Stimulated activated memory B cell treated with anti-CD40 and anti-IgM and Interleukin-4, amounts not matched to agents 10 μg/mL and 1 μg/mL and 100 μg/mL, for 72 hours (primary cell): ENCODE measurements around the gene KCNT1.

Source experiments
- ATAC-seq: fragments of 150-1000 bp; cut with Tn5 transposase; 2 replicates; pipeline ENCODE4 v1.10.0; 2021
- H3K27ac Mint-ChIP-seq: one replicate; pipeline ENCODE4 v1.8.0; 2022; ENCODE audit warnings: mild to moderate bottlenecking, mixed read lengths
- H3K27me3 Mint-ChIP-seq: one replicate; pipeline ENCODE4 v1.8.0; 2022; ENCODE audit warnings: mixed read lengths
- H3K36me3 Mint-ChIP-seq: one replicate; pipeline ENCODE4 v1.8.0; 2022; ENCODE audit warnings: mixed read lengths
- H3K4me1 Mint-ChIP-seq: one replicate; pipeline ENCODE4 v1.8.0; 2022; ENCODE audit warnings: mixed read lengths
- H3K4me3 Mint-ChIP-seq: one replicate; pipeline ENCODE4 v1.8.0; 2022; ENCODE audit warnings: mild to moderate bottlenecking, moderate library complexity, mixed read lengths
- H3K9me3 Mint-ChIP-seq: one replicate; pipeline ENCODE4 v1.8.0; 2022; ENCODE audit warnings: mixed read lengths

The KCNT1 gene

GRCh38 chr9:135722365-135722764, 20.4 kb downstream of the KCNT1 start:
- H3K4me1 Mint-ChIP-seq, result no peaks in the 10 kb centered on the region
- H3K27ac Mint-ChIP-seq, result no peak overlapping the region
- H3K27me3 Mint-ChIP-seq, result peaks cover 45% of the 10 kb centered on the region
- ATAC-seq, result no peak
- H3K36me3 Mint-ChIP-seq, result no peaks in the 10 kb centered on the region
- H3K4me3 Mint-ChIP-seq, result no peak overlapping the region
- peaks cover 7% of the 10 kb centered on the region for H3K9me3 Mint-ChIP-seq

- no peaks in the 10 kb centered on the region for H3K4me1 Mint-ChIP-seq
- H3K4me3 Mint-ChIP-seq, result no peak overlapping the region
- H3K27me3 Mint-ChIP-seq, result peaks cover 36% of the 10 kb centered on the region
- H3K9me3 Mint-ChIP-seq, result peaks cover 7% of the 10 kb centered on the region
- no peak for ATAC-seq
- no peak overlapping the region for H3K27ac Mint-ChIP-seq
- no peaks in the 10 kb centered on the region for H3K36me3 Mint-ChIP-seq
Measured at GRCh38 chr9:135724186-135724787, 22.3 kb downstream of the KCNT1 start.

- Mint-ChIP-seq H3K27ac (no peak overlapping the region), H3K9me3 (peaks cover 14% of the 10 kb centered on the region), H3K27me3 (peaks cover 24% of the 10 kb centered on the region), H3K4me1 (no peaks in the 10 kb centered on the region), H3K36me3 (no peaks in the 10 kb centered on the region), H3K4me3 (no peak overlapping the region)
- peak; percentile 4 for ATAC-seq
Measured at GRCh38 chr9:135726138-135726853, 24.3 kb downstream of the KCNT1 start.

- Mint-ChIP-seq H3K27me3 (peaks cover 24% of the 10 kb centered on the region), H3K27ac (no peak overlapping the region), H3K4me3 (no peak overlapping the region), H3K9me3 (peaks cover 19% of the 10 kb centered on the region), H3K36me3 (no peaks in the 10 kb centered on the region), H3K4me1 (no peaks in the 10 kb centered on the region)
- no peak for ATAC-seq
Measured at GRCh38 chr9:135727257-135727875, 25.4 kb downstream of the KCNT1 start.

GRCh38 chr9:135728436-135729110, 26.6 kb downstream of the KCNT1 start:
- H3K9me3 Mint-ChIP-seq, result peaks cover 27% of the 10 kb centered on the region
- ATAC-seq, result no peak
- H3K4me1 Mint-ChIP-seq, result no peaks in the 10 kb centered on the region
- no peaks in the 10 kb centered on the region for H3K36me3 Mint-ChIP-seq
- H3K4me3 Mint-ChIP-seq, result no peak overlapping the region
- peaks cover 22% of the 10 kb centered on the region for H3K27me3 Mint-ChIP-seq
- no peak overlapping the region for H3K27ac Mint-ChIP-seq

GRCh38 chr9:135729480-135729879, 27.5 kb downstream of the KCNT1 start:
- ATAC-seq, result no peak
- Mint-ChIP-seq H3K27ac (no peak overlapping the region), H3K27me3 (peaks cover 18% of the 10 kb centered on the region), H3K9me3 (peaks cover 28% of the 10 kb centered on the region), H3K4me1 (no peaks in the 10 kb centered on the region), H3K4me3 (no peak overlapping the region), H3K36me3 (no peaks in the 10 kb centered on the region)

- Mint-ChIP-seq H3K36me3 (no peaks in the 10 kb centered on the region), H3K4me3 (no peak overlapping the region), H3K4me1 (no peaks in the 10 kb centered on the region), H3K27ac (no peak overlapping the region), H3K9me3 (peaks cover 28% of the 10 kb centered on the region), H3K27me3 (peaks cover 15% of the 10 kb centered on the region)
- ATAC-seq, result no peak
Measured at GRCh38 chr9:135731454-135731853, 29.5 kb downstream of the KCNT1 start.

GRCh38 chr9:135732569-135733257, 30.7 kb downstream of the KCNT1 start:
- Mint-ChIP-seq H3K9me3 (peaks cover 21% of the 10 kb centered on the region), H3K27me3 (peaks cover 11% of the 10 kb centered on the region), H3K4me1 (no peaks in the 10 kb centered on the region), H3K36me3 (no peaks in the 10 kb centered on the region), H3K27ac (no peak overlapping the region), H3K4me3 (no peak overlapping the region)
- no peak for ATAC-seq

GRCh38 chr9:135734616-135735144, 32.7 kb downstream of the KCNT1 start:
- Mint-ChIP-seq H3K4me3 (no peak overlapping the region), H3K27me3 (peaks cover 28% of the 10 kb centered on the region), H3K27ac (no peak overlapping the region), H3K36me3 (no peaks in the 10 kb centered on the region), H3K4me1 (no peaks in the 10 kb centered on the region), H3K9me3 (peaks cover 21% of the 10 kb centered on the region)
- no peak for ATAC-seq

GRCh38 chr9:135736272-135736978, 34.4 kb downstream of the KCNT1 start:
- H3K27ac Mint-ChIP-seq, result no peak overlapping the region
- no peaks in the 10 kb centered on the region for H3K36me3 Mint-ChIP-seq
- H3K4me1 Mint-ChIP-seq, result no peaks in the 10 kb centered on the region
- H3K9me3 Mint-ChIP-seq, result peaks cover 13% of the 10 kb centered on the region
- no peak overlapping the region for H3K4me3 Mint-ChIP-seq
- no peak for ATAC-seq
- H3K27me3 Mint-ChIP-seq, result peaks cover 45% of the 10 kb centered on the region

GRCh38 chr9:135736979-135737839, 35.2 kb downstream of the KCNT1 start:
- ATAC-seq, result no peak

GRCh38 chr9:135737840-135738521, 36.0 kb downstream of the KCNT1 start:
- peaks cover 53% of the 10 kb centered on the region for H3K27me3 Mint-ChIP-seq
- no peaks in the 10 kb centered on the region for H3K36me3 Mint-ChIP-seq
- no peak overlapping the region for H3K4me3 Mint-ChIP-seq
- peaks cover 3% of the 10 kb centered on the region for H3K9me3 Mint-ChIP-seq
- no peak overlapping the region for H3K27ac Mint-ChIP-seq
- ATAC-seq, result no peak
- H3K4me1 Mint-ChIP-seq, result no peaks in the 10 kb centered on the region

More at GRCh38 chr9:135736979-135737839, 35.2 kb downstream of the KCNT1 start:
- H3K9me3 Mint-ChIP-seq, result peaks cover 9% of the 10 kb centered on the region
- no peak overlapping the region for H3K27ac Mint-ChIP-seq
- H3K36me3 Mint-ChIP-seq, result no peaks in the 10 kb centered on the region
- no peaks in the 10 kb centered on the region for H3K4me1 Mint-ChIP-seq
- H3K4me3 Mint-ChIP-seq, result no peak overlapping the region
- peaks cover 46% of the 10 kb centered on the region for H3K27me3 Mint-ChIP-seq
